MM.1S (cell line): Measurements from ENCODE around the gene HHIPL1.

ENCODE experiments used
- EZH2 ChIP-seq: fragments of 300-600 bp; sonication (generic); optimal IDR thresholded peaks from 2 replicates; pipeline ENCODE3; 2017; ENCODE audit warnings: low read depth, mild to moderate bottlenecking, antibody characterized with exemption, low read length, mixed read lengths
- EZH2phosphoT487 ChIP-seq: fragments of 300-600 bp; sonication (generic); IDR thresholded peaks from 2 replicates; pipeline ENCODE4 v1.6.1; 2018; ENCODE audit warnings: antibody characterized with exemption, low read length
- TF ChIP-seq, protein P1 (sequence below): fragments of 300-600 bp; sonication (generic); IDR thresholded peaks from 2 replicates; pipeline ENCODE4 v1.5.1; 2016; ENCODE audit warnings: antibody characterized with exemption, low read length, mixed read lengths

DNA sequence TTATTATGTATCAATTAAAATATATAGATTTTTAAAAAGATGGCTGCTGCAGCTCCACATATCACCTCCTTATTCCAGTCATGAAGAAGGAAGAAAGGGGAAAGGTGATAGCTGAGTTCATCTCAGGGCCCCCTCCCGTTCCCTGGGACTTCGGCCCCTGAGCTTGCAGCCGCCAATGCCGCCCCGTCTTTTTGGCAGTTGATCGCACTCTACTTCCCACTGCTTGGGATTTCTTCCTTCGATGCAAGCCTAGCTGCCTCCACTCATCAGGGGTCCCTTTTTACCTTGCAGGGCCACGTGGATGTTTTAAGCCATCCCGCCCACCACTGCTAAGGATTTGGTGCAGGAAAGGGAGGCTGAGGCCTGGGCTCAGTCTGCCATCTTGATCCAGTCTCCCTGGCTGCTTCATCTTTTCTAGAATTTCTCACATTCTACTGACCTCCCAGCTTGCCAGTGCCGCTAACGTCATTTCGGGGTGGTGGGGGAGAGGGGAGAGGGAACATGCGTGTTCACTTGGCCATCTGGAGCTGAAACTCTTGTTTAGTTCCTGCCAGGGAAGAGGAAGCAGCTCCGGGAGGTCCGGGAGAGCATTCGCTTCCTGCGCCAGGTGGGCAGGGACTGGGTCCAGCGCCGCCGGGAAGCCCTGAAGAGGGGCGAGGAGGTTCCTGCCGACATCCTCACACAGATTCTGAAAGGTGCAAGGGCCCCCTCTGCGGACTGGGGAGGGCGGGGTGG lies 70.5 kb downstream of the HHIPL1 start:
- TF ChIP-seq, protein P1, sequence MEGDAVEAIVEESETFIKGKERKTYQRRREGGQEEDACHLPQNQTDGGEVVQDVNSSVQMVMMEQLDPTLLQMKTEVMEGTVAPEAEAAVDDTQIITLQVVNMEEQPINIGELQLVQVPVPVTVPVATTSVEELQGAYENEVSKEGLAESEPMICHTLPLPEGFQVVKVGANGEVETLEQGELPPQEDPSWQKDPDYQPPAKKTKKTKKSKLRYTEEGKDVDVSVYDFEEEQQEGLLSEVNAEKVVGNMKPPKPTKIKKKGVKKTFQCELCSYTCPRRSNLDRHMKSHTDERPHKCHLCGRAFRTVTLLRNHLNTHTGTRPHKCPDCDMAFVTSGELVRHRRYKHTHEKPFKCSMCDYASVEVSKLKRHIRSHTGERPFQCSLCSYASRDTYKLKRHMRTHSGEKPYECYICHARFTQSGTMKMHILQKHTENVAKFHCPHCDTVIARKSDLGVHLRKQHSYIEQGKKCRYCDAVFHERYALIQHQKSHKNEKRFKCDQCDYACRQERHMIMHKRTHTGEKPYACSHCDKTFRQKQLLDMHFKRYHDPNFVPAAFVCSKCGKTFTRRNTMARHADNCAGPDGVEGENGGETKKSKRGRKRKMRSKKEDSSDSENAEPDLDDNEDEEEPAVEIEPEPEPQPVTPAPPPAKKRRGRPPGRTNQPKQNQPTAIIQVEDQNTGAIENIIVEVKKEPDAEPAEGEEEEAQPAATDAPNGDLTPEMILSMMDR, result no peak
- TF ChIP-seq EZH2, result no peak
- TF ChIP-seq EZH2phosphoT487, result no peak
